Measurements from ENCODE around the gene ELMO1. TPM values are rescaled to one million over a fixed set of nuclear protein-coding genes. Genes with fewer than 3 reads are reported as not detected.

The ELMO1 gene
- total RNA-seq, 1 donor from 2014 or later = 60.1 TPM

DNA sequence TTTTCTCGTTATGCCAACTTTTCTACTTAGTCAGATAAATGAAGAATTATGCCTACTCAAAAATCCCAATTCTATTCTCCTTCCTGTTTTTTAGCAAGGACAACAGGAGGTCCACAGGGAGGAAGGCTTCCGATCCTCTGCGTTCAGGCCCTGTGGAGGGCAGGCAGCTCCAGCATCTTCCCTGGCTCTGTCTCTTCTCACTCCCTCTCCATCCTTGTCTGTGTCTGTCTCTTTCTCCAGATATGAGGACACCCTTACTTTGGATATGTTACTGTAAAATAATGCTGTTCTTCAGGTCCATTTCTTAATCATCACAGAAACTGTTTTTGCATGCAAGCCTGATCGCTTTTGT, 166.6 kb downstream of the ELMO1 start:
- TF ChIP-seq, protein P1, sequence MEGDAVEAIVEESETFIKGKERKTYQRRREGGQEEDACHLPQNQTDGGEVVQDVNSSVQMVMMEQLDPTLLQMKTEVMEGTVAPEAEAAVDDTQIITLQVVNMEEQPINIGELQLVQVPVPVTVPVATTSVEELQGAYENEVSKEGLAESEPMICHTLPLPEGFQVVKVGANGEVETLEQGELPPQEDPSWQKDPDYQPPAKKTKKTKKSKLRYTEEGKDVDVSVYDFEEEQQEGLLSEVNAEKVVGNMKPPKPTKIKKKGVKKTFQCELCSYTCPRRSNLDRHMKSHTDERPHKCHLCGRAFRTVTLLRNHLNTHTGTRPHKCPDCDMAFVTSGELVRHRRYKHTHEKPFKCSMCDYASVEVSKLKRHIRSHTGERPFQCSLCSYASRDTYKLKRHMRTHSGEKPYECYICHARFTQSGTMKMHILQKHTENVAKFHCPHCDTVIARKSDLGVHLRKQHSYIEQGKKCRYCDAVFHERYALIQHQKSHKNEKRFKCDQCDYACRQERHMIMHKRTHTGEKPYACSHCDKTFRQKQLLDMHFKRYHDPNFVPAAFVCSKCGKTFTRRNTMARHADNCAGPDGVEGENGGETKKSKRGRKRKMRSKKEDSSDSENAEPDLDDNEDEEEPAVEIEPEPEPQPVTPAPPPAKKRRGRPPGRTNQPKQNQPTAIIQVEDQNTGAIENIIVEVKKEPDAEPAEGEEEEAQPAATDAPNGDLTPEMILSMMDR (IDR thresholded peaks at IDR 0.05) = no peak
- no peak for ATAC-seq
- H3K27ac ChIP-seq = no peak overlapping the region
- intact Hi-C loops (cut with DNase I) = no loop called here
- H3K4me3 ChIP-seq = no peak overlapping the region
- H3K4me1 ChIP-seq = peaks cover 45% of the 10 kb centered on the region
- H3K9me3 ChIP-seq = no peaks in the 10 kb centered on the region
- no peaks in the 10 kb centered on the region for H3K27me3 ChIP-seq (ENCODE audit: low read depth)
- no peak for DNase-seq
- H3K36me3 ChIP-seq = no peaks in the 10 kb centered on the region

DNA sequence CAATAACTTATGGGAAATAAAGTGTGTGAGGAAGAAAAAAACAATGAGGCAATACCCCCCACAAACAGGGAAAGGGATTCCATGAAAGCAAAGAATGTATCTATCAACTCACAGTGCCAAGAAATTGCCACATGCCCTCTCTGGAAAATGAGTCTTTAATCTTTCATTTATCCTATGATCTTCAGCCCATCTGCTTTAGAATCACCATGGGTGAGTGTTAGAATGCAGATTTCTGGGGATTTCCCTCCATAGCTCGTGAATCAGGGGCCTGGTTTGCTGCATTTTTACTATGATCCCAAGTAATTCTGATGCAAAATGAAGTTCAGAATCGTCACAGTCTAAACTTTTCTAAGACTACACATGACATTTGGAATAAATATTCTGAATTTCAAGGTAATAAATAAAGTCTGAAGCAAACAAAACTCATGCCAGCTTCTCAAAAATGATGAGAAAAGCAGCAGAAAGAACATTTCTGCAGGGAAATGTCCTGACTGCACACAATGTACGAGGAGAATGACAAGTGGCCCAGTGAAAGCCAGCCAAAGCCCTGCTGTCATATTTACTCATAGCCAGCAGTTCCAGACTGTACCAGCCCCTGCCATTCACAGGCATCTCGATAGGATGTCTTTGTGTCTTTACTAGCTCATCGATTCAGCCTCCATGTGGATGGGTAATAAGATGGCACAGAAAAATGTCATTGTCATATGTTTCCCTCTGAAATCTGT, 167.1 kb downstream of the ELMO1 start:
- H3K36me3 ChIP-seq = no peaks in the 10 kb centered on the region
- H3K27ac ChIP-seq = no peak overlapping the region
- H3K4me3 ChIP-seq = no peak overlapping the region
- H3K4me1 ChIP-seq = peaks cover 41% of the 10 kb centered on the region
- DNase-seq (no peak), ATAC-seq (no peak)
- intact Hi-C loops (cut with DNase I) = no loop called here
- H3K9me3 ChIP-seq = no peaks in the 10 kb centered on the region
- no peaks in the 10 kb centered on the region for H3K27me3 ChIP-seq (ENCODE audit: low read depth)
- TF ChIP-seq, protein P1 (IDR thresholded peaks at IDR 0.05) = no peak

GRCh38 chr7:37277513-37277912, 171.2 kb downstream of the ELMO1 start:
- H3K9me3 ChIP-seq = no peaks in the 10 kb centered on the region
- no peaks in the 10 kb centered on the region for H3K36me3 ChIP-seq
- intact Hi-C loops (cut with DNase I) = no loop called here
- H3K4me3 ChIP-seq = no peak overlapping the region
- TF ChIP-seq, protein P1 (IDR thresholded peaks at IDR 0.05) = no peak
- H3K27ac ChIP-seq = no peak overlapping the region
- no peak for ATAC-seq
- H3K27me3 ChIP-seq (ENCODE audit: low read depth) = no peaks in the 10 kb centered on the region
- no peak for DNase-seq
- H3K4me1 ChIP-seq = peaks cover 12% of the 10 kb centered on the region

DNA sequence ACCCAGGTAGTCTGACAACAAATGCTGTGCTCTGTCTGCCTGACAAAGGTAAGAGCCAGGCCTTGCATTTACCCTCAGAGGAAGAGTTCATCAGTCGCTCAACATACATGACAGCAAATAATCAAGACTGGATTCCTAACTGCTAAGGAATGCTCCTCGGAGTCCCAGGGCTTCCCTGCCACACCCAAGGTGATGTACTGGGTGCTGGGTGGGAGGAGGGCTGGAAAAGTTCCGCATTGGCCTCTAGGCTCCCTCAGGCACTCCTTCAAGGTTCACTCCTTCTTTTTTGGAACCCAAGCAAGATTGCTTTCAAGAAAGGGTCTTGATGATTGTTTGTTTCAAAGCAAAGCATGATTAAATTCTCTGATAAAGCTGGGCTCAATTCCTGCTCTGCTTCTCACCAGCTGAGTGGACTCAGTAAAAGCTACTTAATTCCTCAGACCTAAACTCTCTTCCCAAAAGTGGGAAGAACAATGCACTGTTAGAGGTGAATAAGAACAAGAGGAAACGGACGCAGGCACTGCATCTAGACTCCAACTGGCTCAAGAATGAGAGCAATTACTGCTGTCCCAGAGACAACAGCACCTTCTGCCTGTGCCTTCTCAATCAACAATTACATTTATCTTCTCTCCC, 173.5 kb downstream of the ELMO1 start:
- Histone ChIP-seq H3K27me3 (ENCODE audit: low read depth) (no peaks in the 10 kb centered on the region), H3K27ac (no peak overlapping the region), H3K36me3 (peaks cover 7% of the 10 kb centered on the region), H3K4me3 (no peak overlapping the region), H3K9me3 (no peaks in the 10 kb centered on the region), H3K4me1 (peaks cover 10% of the 10 kb centered on the region)
- intact Hi-C loops (cut with DNase I) = no loop called here
- DNase-seq (no peak), ATAC-seq (no peak)
- TF ChIP-seq, protein P1 (IDR thresholded peaks at IDR 0.05) = no peak

GRCh38 chr7:37273891-37274290, 174.8 kb downstream of the ELMO1 start:
- TF ChIP-seq, protein P1 (IDR thresholded peaks at IDR 0.05) = no peak
- intact Hi-C loops (cut with DNase I) = no loop called here
- no peak for ATAC-seq
- Histone ChIP-seq H3K4me3 (no peak overlapping the region), H3K4me1 (peaks cover 10% of the 10 kb centered on the region), H3K9me3 (no peaks in the 10 kb centered on the region), H3K27ac (no peak overlapping the region), H3K36me3 (peaks cover 7% of the 10 kb centered on the region), H3K27me3 (ENCODE audit: low read depth) (no peaks in the 10 kb centered on the region)
- DNase-seq = no peak

Measured in lower lobe of right lung (tissue), 2 donors.